Suppressor macrophage (primary cell): Measurements from ENCODE around the gene LIN28B.

Experiments
- DNase-seq, 4 experiments: peaks; one replicate each; pipeline ENCODE4 v3.0.0-alpha.2; 2020 to 2022

Gene LIN28B

GRCh38 chr6:105112577-105112976, 155.7 kb downstream of the LIN28B start:
- no peak for DNase-seq

GRCh38 chr6:105113422-105113821, 156.5 kb downstream of the LIN28B start:
- DNase-seq = no peak

GRCh38 chr6:105116150-105116549, 159.2 kb downstream of the LIN28B start:
- no peak for DNase-seq

- DNase-seq = no peak
Measured at GRCh38 chr6:105120570-105120969, 163.7 kb downstream of the LIN28B start.

GRCh38 chr6:105121981-105122380, 165.1 kb downstream of the LIN28B start:
- DNase-seq = no peak

- DNase-seq = no peak
Measured at GRCh38 chr6:105122717-105123116, 165.8 kb downstream of the LIN28B start.
